LNCaP clone FGC (cell line): ENCODE measurements around the gene NT5DC1.
A peak's percentile ranks its signal among the peaks of the same experiment; 100 is the strongest.

Experiments
- DNase-seq: peaks from one replicate; pipeline ENCODE4 v3.0.0-alpha.2; 2011; ENCODE audit warnings: low read depth
- H3K4me3 ChIP-seq: 2 replicates; pipeline ENCODE4 v1.5.1; 2011; ENCODE audit warnings: mild to moderate bottlenecking, low read depth, low read length, control low read depth
- TF ChIP-seq, protein P1 (sequence below): IDR thresholded peaks from 2 replicates; pipeline ENCODE4 v1.5.1; 2012; ENCODE audit warnings: mild to moderate bottlenecking; ENCODE audit not compliant: control insufficient read depth, insufficient read depth; ENCODE audit errors: extremely low read depth

The NT5DC1 gene

DNA sequence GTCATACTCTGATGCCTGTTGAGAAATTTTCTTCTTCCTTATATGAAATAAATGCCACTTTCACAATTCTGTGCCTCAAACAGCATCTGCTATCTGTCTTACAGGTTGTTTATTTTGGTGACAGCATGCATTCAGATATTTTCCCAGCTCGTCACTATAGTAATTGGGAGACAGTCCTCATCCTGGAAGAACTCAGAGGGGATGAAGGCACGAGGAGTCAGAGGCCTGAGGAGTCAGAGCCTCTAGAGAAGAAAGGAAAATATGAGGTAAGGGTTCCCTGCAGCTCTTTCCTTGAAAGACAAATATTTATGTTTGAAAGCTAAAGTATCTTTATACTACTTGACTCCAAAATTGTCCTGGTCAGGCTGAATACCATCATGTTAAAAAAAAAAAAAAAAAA lies 137.4 kb downstream of the NT5DC1 start:
- TF ChIP-seq, protein P1, sequence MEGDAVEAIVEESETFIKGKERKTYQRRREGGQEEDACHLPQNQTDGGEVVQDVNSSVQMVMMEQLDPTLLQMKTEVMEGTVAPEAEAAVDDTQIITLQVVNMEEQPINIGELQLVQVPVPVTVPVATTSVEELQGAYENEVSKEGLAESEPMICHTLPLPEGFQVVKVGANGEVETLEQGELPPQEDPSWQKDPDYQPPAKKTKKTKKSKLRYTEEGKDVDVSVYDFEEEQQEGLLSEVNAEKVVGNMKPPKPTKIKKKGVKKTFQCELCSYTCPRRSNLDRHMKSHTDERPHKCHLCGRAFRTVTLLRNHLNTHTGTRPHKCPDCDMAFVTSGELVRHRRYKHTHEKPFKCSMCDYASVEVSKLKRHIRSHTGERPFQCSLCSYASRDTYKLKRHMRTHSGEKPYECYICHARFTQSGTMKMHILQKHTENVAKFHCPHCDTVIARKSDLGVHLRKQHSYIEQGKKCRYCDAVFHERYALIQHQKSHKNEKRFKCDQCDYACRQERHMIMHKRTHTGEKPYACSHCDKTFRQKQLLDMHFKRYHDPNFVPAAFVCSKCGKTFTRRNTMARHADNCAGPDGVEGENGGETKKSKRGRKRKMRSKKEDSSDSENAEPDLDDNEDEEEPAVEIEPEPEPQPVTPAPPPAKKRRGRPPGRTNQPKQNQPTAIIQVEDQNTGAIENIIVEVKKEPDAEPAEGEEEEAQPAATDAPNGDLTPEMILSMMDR, result no peak
- no peak for DNase-seq
- no peak overlapping the region for H3K4me3 ChIP-seq

DNA sequence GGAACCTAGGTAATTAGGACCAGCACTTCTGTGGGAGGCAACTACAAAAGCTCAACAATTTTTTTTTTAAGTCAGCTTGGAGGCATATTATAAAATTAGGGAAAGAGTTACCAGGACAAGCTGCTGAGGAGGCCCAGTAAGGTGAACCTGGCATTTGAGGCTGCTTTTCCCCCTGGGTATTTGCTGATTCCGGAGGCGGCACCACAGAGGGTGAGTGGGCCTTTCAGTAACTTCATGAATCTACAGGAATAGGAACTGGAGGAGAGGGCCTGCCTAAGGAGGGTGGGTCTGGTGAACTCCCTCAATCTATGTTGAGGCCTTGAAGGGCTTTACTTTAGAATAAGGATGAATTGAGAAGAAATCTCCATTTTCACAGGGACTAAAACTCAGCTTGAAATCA lies 138.6 kb downstream of the NT5DC1 start:
- TF ChIP-seq, protein P1, result no peak
- H3K4me3 ChIP-seq, result no peak overlapping the region

DNA sequence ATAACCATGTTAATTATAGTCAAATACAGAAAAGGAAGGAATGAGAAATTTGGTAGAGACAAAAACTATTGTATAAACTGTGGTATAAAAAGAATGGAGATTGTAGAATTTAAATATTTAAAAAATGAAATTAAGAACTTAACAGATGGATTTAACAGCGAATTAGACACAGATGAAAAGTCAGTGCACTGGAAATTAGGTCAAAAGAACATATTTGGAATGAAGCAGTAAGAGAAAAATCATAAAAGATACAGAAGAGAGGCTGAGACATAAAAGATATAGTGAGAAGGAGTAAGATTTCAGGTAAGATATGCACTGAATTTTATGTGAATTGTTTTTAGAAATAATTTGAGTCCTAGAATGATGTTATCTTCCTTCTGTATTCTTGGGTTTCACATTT lies 139.2 kb downstream of the NT5DC1 start:
- TF ChIP-seq, protein P1, result no peak
- no peak for DNase-seq
- H3K4me3 ChIP-seq, result no peak overlapping the region

More for the DNA sequence above, 138.6 kb downstream of the NT5DC1 start:
- no peak for DNase-seq

DNA sequence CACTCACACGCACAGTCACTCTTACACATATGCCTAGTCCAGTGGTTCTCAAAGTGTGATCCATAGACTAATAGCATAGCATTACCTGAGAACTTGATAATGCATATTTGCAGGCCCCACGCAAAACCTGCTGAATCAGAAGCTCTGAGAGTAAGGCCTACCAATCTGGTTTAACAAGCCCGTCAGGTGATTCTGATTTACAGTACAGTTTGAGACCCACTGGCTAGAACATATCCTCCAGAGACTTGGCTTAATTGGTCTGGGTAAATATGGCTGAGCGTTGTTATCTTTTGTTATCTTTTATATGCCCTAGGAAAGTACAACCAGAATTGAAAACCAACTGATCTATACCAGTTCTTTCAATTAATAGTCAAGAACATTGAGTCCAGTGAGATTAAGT lies 143.6 kb downstream of the NT5DC1 start:
- peak; percentile 95 for DNase-seq
- TF ChIP-seq, protein P1, result no peak
- no peak overlapping the region for H3K4me3 ChIP-seq

DNA sequence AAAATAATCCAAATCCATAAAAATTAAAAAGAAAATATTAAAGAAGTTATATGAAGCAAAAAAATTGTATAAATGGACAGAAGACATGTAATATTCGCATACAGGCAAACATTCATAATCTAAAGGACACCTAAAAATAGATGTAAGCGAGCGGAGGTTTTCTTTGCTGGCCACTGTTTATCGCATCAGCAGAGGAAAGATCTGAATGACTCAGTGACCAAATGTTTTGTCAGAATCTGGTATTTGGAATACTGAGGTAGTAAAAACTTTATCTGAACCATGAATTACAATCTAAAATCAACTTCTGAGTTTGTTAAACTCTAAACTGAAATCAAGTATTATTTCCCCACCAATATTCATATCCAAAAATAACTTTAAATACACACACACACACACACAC lies 145.4 kb downstream of the NT5DC1 start:
- TF ChIP-seq, protein P1, result no peak
- no peak for DNase-seq
- no peak overlapping the region for H3K4me3 ChIP-seq

DNA sequence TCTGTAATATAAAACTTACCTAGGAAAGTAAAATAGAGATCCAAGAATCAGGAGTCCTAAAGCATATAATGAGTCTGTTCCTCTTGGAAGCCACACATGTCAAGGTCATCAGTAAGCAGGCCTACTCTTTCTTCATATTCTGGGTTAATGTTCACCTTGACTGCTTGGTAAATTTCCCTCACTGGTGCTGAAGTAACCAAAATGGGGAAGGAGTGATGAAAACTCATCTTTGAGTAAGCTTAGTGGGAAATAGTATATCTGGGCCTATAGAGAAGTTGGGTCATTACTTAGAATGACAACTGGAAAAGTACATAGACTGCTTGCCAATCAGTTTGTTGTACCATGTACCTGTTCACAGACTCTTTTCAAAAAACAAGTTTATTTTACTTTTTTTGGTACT lies 146.6 kb downstream of the NT5DC1 start:
- TF ChIP-seq, protein P1, result no peak
- DNase-seq, result no peak
- no peak overlapping the region for H3K4me3 ChIP-seq

DNA sequence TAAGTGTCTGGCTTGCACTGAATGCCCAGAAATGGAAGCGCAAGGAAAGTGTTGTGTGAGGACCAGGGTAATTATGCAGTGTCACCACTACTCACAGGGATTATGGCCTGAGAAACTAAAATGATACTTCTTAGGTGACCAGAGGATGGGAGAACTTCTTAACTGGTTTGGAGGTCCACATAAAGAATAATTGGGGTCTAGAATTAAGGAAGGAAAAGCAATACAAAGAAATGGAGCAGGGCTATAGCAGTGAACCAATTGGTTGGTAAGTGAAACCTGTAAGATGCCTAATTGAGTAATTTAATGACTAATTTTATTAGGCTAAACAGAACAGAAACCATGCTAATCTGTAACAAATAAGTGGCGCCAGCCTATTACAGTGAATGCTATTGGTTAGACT lies 147.9 kb downstream of the NT5DC1 start:
- H3K4me3 ChIP-seq, result no peak overlapping the region
- DNase-seq, result no peak
- TF ChIP-seq, protein P1, result no peak
